ENCODE measurements around the gene ATG13. TPM values are rescaled to one million over a fixed set of nuclear protein-coding genes. Genes with fewer than 3 reads are reported as not detected.

Gene ATG13
- total and polyA plus RNA-seq, 2 of the 8 experiments (the other 6 are each of a cell fraction or from before 2014, with no cell fraction given) = 65.0 to 77.4 TPM

- ChIA-PET CTCF (ENCODE audit: partially characterized antibody) (interaction anchor here (0.7 to 2.2 kb wide), 5 partner anchors 9 to 15 kb away, joined by 3 to 6 read pairs (median 3); no protein-coding TSS in a partner anchor), POLR2A (ENCODE audit: partially characterized antibody) (interaction anchor here (0.6 to 1.3 kb wide), 2 partner anchors 19 to 1289 kb away, joined by 3 to 7 read pairs; no protein-coding TSS in a partner anchor)
- no peak overlapping the region for H3K4me2 ChIP-seq (ENCODE audit: insufficient read depth in 1 of 2, low read depth in 2 of 2, low read length in 2 of 2)
Observed at GRCh38 chr11:46693597-46694012, 76.3 kb downstream of the ATG13 start.

More at GRCh38 chr11:46693597-46694012, 76.3 kb downstream of the ATG13 start:
- Histone ChIP-seq H3K4me3 (ENCODE audit: extremely low read depth in 1 of 4, insufficient read depth in 2 of 4, low read depth in 3 of 4, low read length in 4 of 4) (no peak overlapping the region), H3K23me2 (ENCODE audit: low read depth, low read length) (no peaks in the 10 kb centered on the region), H4K20me1 (replicated peaks in 1 of 2; ENCODE audit: control insufficient read depth in 1 of 2, insufficient read depth in 2 of 2, low read length in 2 of 2) (peaks cover 2% of the 10 kb centered on the region in 2 experiments), H3K14ac (ENCODE audit: insufficient read length) (no peak overlapping the region), H4K91ac (replicated peaks; ENCODE audit: insufficient read length, low read length) (no peak overlapping the region), H3K36me3 (ENCODE audit: control insufficient read depth in 2 of 4, insufficient read depth in 4 of 4, low read length in 3 of 4) (peaks cover 2 to 11% (median 6%) of the 10 kb centered on the region in 4 experiments; a peak in 3 of 8 replicates), H3K18ac (ENCODE audit: extremely low read depth, low read length) (no peak overlapping the region), H2BK120ac (replicated peaks; ENCODE audit: low read depth, low read length) (no peak overlapping the region), H3K79me2 (ENCODE audit: control insufficient read depth in 1 of 2, insufficient read depth in 2 of 2, low read length in 2 of 2) (peaks cover 0 to 1% of the 10 kb centered on the region in 2 experiments; a peak in 1 of 4 replicates), H3K9ac (replicated peaks in 1 of 4; ENCODE audit: extremely low read depth in 1 of 4, low read depth in 3 of 4, low read length in 3 of 4) (no peak overlapping the region), H3K79me1 (ENCODE audit: low read depth, low read length) (no peaks in the 10 kb centered on the region), H3K23ac (ENCODE audit: insufficient read length) (no peak overlapping the region), H4K8ac (ENCODE audit: extremely low read depth, insufficient read depth, low read length) (no peak overlapping the region), H2BK5ac (ENCODE audit: low read depth, low read length) (no peak overlapping the region), H3K56ac (replicated peaks; ENCODE audit: insufficient read length, low read depth, low read length) (no peak overlapping the region), H2BK12ac (ENCODE audit: low read depth, low read length) (no peak overlapping the region), H3K27ac (ENCODE audit: low read depth, low read length) (no peak overlapping the region), H2AK5ac (ENCODE audit: low read depth, low read length) (no peak overlapping the region), H3K4me1 (replicated peaks in 1 of 4; ENCODE audit: control insufficient read depth in 3 of 4, insufficient read depth in 4 of 4, low read length in 3 of 4) (no peaks in the 10 kb centered on the region; a peak in 1 of 7 replicates), H4K5ac (ENCODE audit: insufficient read length, low read depth, low read length) (no peak overlapping the region), H2BK15ac (ENCODE audit: low read length) (no peak overlapping the region), H3K27me3 (replicated peaks in 1 of 4; ENCODE audit: control insufficient read depth in 3 of 4, extremely low read depth in 1 of 4, insufficient read depth in 3 of 4, low read length in 3 of 4) (no peaks in the 10 kb centered on the region), H2AFZ (ENCODE audit: low read length) (no peak overlapping the region), H3K4ac (replicated peaks; ENCODE audit: insufficient read length, low read depth, low read length) (no peak overlapping the region), H2BK20ac (ENCODE audit: low read length) (no peak overlapping the region), H3K9me3 (ENCODE audit: insufficient read depth in 2 of 2, low read depth in 1 of 2, low read length in 1 of 2) (no peaks in the 10 kb centered on the region)
- DNase-seq (ENCODE audit: low read depth in 1 of 2, low spot score in 2 of 2) (no peak), FAIRE-seq (no peak)
- WGBS, 2 experiments (ENCODE audit: extremely low coverage in 1 of 2, insufficient coverage in 1 of 2, insufficient read length in 1 of 2, insufficient replicate concordance in 2 of 2, low coverage in 1 of 2, low lambda C conversion rate in 2 of 2, missing lambda C conversion rate in 1 of 2) = 95% methylated on average over 2 of the region's 2 CpGs; no CpG with 5 or more reads in 1 of the 2 experiments
- TF ChIP-seq BRCA1 (IDR thresholded peaks at IDR 0.05; ENCODE audit: low read depth, low read length) (no peak), POLR2A (IDR thresholded peaks at IDR 0.05; ENCODE audit: control extremely low read depth in 1 of 2, low read depth in 2 of 2, low read length in 2 of 2) (no peak), RNF2 (IDR thresholded peaks at IDR 0.05; ENCODE audit: borderline replicate concordance, low read depth, low read length, missing control alignments, poor library complexity, severe bottlenecking) (no peak), YY1 (IDR thresholded peaks at IDR 0.05; ENCODE audit: low read depth, low read length) (no peak), SIX5 (IDR thresholded peaks at IDR 0.05; ENCODE audit: low read depth, low read length) (no peak), CBX5 (IDR thresholded peaks at IDR 0.05; ENCODE audit: low read depth, low read length) (no peak), MAX (IDR thresholded peaks at IDR 0.05) (no peak), BACH1 (IDR thresholded peaks at IDR 0.05; ENCODE audit: low read length) (no peak), RFX5 (IDR thresholded peaks at IDR 0.05; ENCODE audit: borderline replicate concordance, low read depth, low read length) (no peak)

Data from H1 (cell line).